ENCODE data around the gene SYT14. TPM values are rescaled to one million over a fixed set of nuclear protein-coding genes. Genes with fewer than 3 reads are reported as not detected.

SYT14 gene
- total RNA-seq, 1 experiment from 2014 or later, result 0.07 TPM

Other genes with a start within 250 kb of the SYT14 start
- gene HSD11B1, start 233.4 kb upstream of the SYT14 start, total RNA-seq (2021; ENCODE audit: unreplicated experiment), result 0.27 TPM
- 0.34 TPM for gene TRAF3IP3, start 182.2 kb upstream of the SYT14 start, total RNA-seq (2021; ENCODE audit: unreplicated experiment)
- 5.6 TPM for gene C1orf74, start 153.7 kb upstream of the SYT14 start, total RNA-seq (2021; ENCODE audit: unreplicated experiment)
- 35.2 TPM for gene IRF6, start 132.1 kb upstream of the SYT14 start, total RNA-seq (2021; ENCODE audit: unreplicated experiment)
- 12.7 TPM for gene UTP25, start 110.2 kb upstream of the SYT14 start, total RNA-seq (2021; ENCODE audit: unreplicated experiment)

All from HCT116 (cell line).